SK-N-SH treated with all-trans-retinoic acid at 6 μM for 48 hours (cell line): ENCODE measurements around the gene GDF11.

ENCODE experiments used
- ATAC-seq: fragments of 200-7000 bp; cut with Tn5 transposase; 3 replicates; pipeline ENCODE4 v1.9.1; 2020; ENCODE audit warnings: mild to moderate bottlenecking, moderate library complexity
- ARNTL ChIP-seq: fragments of 450-650 bp; formaldehyde crosslinking; IDR thresholded peaks from 2 replicates; pipeline ENCODE4 v1.5.0; 2020; ENCODE audit warnings: low read depth, mild to moderate bottlenecking, moderate library complexity, borderline replicate concordance
- BACH2 ChIP-seq: fragments of 250-450 bp; sonication (Bioruptor Pico); IDR thresholded peaks from 2 replicates; pipeline ENCODE4 v1.9.0; 2021; ENCODE audit warnings: mild to moderate bottlenecking, borderline replicate concordance
- CSDC2 ChIP-seq: fragments of 250-450 bp; sonication (Bioruptor Pico); IDR thresholded peaks from 2 replicates; pipeline ENCODE4 v1.5.0; 2020; ENCODE audit warnings: mild to moderate bottlenecking, moderate library complexity
- GLIS3 ChIP-seq: fragments of 250-450 bp; sonication (Bioruptor Pico); IDR thresholded peaks from 2 replicates; pipeline ENCODE4 v1.5.0; 2020; ENCODE audit warnings: mild to moderate bottlenecking, moderate library complexity
- ISL1 ChIP-seq: fragments of 250-450 bp; sonication (Bioruptor Pico); IDR thresholded peaks from 2 replicates; pipeline ENCODE4 v2.1.2; 2022; ENCODE audit warnings: mild to moderate bottlenecking, moderate library complexity
- OSR1 ChIP-seq: fragments of 250-450 bp; sonication (Bioruptor Pico); IDR thresholded peaks from 2 replicates; pipeline ENCODE4 v1.8.0; 2022; ENCODE audit warnings: moderate library complexity, mild to moderate bottlenecking, inconsistent platforms
- PPARA ChIP-seq: fragments of 250-450 bp; sonication (Bioruptor Pico); IDR thresholded peaks from 2 replicates; pipeline ENCODE4 v1.5.0; 2020; ENCODE audit warnings: mild to moderate bottlenecking, borderline replicate concordance
- RARB ChIP-seq: fragments of 250-450 bp; sonication (Bioruptor Pico); IDR thresholded peaks from 2 replicates; pipeline ENCODE4 v1.8.0; 2021; ENCODE audit warnings: mild to moderate bottlenecking, moderate library complexity
- SNAI2 ChIP-seq: fragments of 250-450 bp; sonication (Bioruptor Pico); IDR thresholded peaks from 2 replicates; pipeline ENCODE4 v1.5.0; 2020; ENCODE audit warnings: mild to moderate bottlenecking, moderate library complexity
- TCF4 ChIP-seq: fragments of 250-450 bp; sonication (Bioruptor Pico); IDR thresholded peaks from 2 replicates; pipeline ENCODE4 v1.8.0; 2021; ENCODE audit warnings: mild to moderate bottlenecking, moderate library complexity, borderline replicate concordance
- TOX ChIP-seq: fragments of 250-450 bp; sonication (Bioruptor Pico); IDR thresholded peaks from 2 replicates; pipeline ENCODE4 v1.8.0; 2021; ENCODE audit warnings: mild to moderate bottlenecking, moderate library complexity, borderline replicate concordance
- ZC3H10 ChIP-seq: fragments of 250-450 bp; sonication (Bioruptor Pico); IDR thresholded peaks from 2 replicates; pipeline ENCODE4 v1.5.1; 2021; ENCODE audit warnings: mild to moderate bottlenecking, moderate library complexity
- ZFP3 ChIP-seq: fragments of 250-450 bp; sonication (Bioruptor Pico); IDR thresholded peaks from 2 replicates; pipeline ENCODE4 v1.5.0; 2020; ENCODE audit warnings: mild to moderate bottlenecking, moderate library complexity
- ZFP30 ChIP-seq: fragments of 450-650 bp; formaldehyde crosslinking; IDR thresholded peaks from 2 replicates; pipeline ENCODE4 v1.5.0; 2022; ENCODE audit warnings: mild to moderate bottlenecking, moderate library complexity
- ZNF565 ChIP-seq: fragments of 450-650 bp; formaldehyde crosslinking; conservative IDR thresholded peaks from 2 replicates; pipeline ENCODE4 v1.5.0; 2020; ENCODE audit warnings: low read depth, mild to moderate bottlenecking, moderate library complexity
- ZNF70 ChIP-seq: fragments of 450-650 bp; formaldehyde crosslinking; IDR thresholded peaks from 2 replicates; pipeline ENCODE4 v1.5.0; 2020; ENCODE audit warnings: mild to moderate bottlenecking, moderate library complexity
- TF ChIP-seq, protein P1 (sequence below): fragments of 250-450 bp; sonication (Bioruptor Pico); IDR thresholded peaks from 2 replicates; pipeline ENCODE4 v1.5.1; 2020; ENCODE audit warnings: low read depth, mild to moderate bottlenecking, moderate library complexity
- TF ChIP-seq, protein P2 (sequence below): fragments of 250-450 bp; sonication (Bioruptor Pico); IDR thresholded peaks from 2 replicates; pipeline ENCODE4 v1.5.0; 2020; ENCODE audit warnings: mild to moderate bottlenecking, moderate library complexity
- TF ChIP-seq, protein P3 (sequence below): fragments of 250-450 bp; sonication (Bioruptor Pico); IDR thresholded peaks from 2 replicates; pipeline ENCODE4 v1.5.1; 2021; ENCODE audit warnings: mild to moderate bottlenecking, moderate library complexity
- TF ChIP-seq, protein P4 (sequence below): fragments of 250-450 bp; sonication (Bioruptor Pico); IDR thresholded peaks from 2 replicates; pipeline ENCODE4 v1.8.0; 2021; ENCODE audit warnings: low read depth, mild to moderate bottlenecking, moderate library complexity, borderline replicate concordance
- TF ChIP-seq, protein P5 (sequence below): fragments of 250-450 bp; sonication (Bioruptor Pico); IDR thresholded peaks from 2 replicates; pipeline ENCODE4 v1.8.0; 2020; ENCODE audit warnings: mild to moderate bottlenecking, moderate library complexity, borderline replicate concordance

Gene GDF11

DNA sequence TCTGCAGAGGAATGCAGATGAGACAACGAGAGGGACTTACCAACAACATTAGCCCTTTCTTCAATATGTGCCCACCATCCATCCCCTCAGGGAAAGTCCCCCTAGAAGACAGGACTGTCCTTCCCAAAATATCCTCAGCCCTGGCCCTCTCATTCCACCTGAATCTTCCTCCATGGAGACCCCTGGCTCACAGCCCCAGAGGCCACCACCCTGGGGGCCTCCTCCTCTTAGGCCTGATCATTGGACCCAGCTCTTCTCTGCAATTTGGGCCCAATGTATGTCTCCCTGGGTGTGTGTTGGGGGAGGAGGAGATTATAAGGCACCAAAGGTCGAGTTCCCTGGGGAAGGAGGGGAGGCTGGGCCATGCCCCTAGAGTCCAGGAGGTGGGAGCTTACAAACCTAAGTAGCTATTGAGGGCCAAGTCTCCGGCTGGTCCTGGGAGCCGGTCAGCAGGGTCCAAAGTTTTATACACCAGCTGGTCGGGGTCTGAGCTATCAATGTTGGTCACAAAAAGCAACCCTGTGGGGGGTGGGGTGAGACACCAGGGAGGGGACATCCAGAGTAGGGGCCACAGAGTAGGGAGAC, 43.4 kb upstream of the GDF11 start:
- no peak for ATAC-seq
- TF ChIP-seq SNAI2 (CRISPR knock-in tag) (no peak), PPARA (CRISPR knock-in tag) (no peak), TCF4 (CRISPR knock-in tag) (no peak), ZNF565 (no peak), ZNF70 (CRISPR knock-in tag) (no peak), CSDC2 (CRISPR knock-in tag) (no peak), ZC3H10 (CRISPR knock-in tag) (no peak), OSR1 (no peak), BACH2 (CRISPR knock-in tag) (no peak), ISL1 (no peak), ZFP3 (CRISPR knock-in tag) (no peak), TOX (no peak), ARNTL (CRISPR knock-in tag) (no peak), RARB (CRISPR knock-in tag) (no peak)
- TF ChIP-seq, protein P1, sequence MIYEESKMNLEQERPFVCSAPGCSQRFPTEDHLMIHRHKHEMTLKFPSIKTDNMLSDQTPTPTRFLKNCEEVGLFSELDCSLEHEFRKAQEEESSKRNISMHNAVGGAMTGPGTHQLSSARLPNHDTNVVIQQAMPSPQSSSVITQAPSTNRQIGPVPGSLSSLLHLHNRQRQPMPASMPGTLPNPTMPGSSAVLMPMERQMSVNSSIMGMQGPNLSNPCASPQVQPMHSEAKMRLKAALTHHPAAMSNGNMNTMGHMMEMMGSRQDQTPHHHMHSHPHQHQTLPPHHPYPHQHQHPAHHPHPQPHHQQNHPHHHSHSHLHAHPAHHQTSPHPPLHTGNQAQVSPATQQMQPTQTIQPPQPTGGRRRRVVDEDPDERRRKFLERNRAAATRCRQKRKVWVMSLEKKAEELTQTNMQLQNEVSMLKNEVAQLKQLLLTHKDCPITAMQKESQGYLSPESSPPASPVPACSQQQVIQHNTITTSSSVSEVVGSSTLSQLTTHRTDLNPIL (CRISPR knock-in tag) = no peak
- TF ChIP-seq, protein P2, sequence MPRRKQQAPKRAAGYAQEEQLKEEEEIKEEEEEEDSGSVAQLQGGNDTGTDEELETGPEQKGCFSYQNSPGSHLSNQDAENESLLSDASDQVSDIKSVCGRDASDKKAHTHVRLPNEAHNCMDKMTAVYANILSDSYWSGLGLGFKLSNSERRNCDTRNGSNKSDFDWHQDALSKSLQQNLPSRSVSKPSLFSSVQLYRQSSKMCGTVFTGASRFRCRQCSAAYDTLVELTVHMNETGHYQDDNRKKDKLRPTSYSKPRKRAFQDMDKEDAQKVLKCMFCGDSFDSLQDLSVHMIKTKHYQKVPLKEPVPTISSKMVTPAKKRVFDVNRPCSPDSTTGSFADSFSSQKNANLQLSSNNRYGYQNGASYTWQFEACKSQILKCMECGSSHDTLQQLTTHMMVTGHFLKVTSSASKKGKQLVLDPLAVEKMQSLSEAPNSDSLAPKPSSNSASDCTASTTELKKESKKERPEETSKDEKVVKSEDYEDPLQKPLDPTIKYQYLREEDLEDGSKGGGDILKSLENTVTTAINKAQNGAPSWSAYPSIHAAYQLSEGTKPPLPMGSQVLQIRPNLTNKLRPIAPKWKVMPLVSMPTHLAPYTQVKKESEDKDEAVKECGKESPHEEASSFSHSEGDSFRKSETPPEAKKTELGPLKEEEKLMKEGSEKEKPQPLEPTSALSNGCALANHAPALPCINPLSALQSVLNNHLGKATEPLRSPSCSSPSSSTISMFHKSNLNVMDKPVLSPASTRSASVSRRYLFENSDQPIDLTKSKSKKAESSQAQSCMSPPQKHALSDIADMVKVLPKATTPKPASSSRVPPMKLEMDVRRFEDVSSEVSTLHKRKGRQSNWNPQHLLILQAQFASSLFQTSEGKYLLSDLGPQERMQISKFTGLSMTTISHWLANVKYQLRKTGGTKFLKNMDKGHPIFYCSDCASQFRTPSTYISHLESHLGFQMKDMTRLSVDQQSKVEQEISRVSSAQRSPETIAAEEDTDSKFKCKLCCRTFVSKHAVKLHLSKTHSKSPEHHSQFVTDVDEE (CRISPR knock-in tag) = no peak
- TF ChIP-seq, protein P3, sequence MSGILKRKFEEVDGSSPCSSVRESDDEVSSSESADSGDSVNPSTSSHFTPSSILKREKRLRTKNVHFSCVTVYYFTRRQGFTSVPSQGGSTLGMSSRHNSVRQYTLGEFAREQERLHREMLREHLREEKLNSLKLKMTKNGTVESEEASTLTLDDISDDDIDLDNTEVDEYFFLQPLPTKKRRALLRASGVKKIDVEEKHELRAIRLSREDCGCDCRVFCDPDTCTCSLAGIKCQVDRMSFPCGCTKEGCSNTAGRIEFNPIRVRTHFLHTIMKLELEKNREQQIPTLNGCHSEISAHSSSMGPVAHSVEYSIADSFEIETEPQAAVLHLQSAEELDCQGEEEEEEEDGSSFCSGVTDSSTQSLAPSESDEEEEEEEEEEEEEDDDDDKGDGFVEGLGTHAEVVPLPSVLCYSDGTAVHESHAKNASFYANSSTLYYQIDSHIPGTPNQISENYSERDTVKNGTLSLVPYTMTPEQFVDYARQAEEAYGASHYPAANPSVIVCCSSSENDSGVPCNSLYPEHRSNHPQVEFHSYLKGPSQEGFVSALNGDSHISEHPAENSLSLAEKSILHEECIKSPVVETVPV = no peak
- TF ChIP-seq, protein P4, sequence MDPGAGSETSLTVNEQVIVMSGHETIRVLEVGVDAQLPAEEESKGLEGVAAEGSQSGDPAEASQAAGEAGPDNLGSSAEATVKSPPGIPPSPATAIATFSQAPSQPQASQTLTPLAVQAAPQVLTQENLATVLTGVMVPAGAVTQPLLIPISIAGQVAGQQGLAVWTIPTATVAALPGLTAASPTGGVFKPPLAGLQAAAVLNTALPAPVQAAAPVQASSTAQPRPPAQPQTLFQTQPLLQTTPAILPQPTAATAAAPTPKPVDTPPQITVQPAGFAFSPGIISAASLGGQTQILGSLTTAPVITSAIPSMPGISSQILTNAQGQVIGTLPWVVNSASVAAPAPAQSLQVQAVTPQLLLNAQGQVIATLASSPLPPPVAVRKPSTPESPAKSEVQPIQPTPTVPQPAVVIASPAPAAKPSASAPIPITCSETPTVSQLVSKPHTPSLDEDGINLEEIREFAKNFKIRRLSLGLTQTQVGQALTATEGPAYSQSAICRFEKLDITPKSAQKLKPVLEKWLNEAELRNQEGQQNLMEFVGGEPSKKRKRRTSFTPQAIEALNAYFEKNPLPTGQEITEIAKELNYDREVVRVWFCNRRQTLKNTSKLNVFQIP (CRISPR knock-in tag) = no peak
- TF ChIP-seq, protein P5, sequence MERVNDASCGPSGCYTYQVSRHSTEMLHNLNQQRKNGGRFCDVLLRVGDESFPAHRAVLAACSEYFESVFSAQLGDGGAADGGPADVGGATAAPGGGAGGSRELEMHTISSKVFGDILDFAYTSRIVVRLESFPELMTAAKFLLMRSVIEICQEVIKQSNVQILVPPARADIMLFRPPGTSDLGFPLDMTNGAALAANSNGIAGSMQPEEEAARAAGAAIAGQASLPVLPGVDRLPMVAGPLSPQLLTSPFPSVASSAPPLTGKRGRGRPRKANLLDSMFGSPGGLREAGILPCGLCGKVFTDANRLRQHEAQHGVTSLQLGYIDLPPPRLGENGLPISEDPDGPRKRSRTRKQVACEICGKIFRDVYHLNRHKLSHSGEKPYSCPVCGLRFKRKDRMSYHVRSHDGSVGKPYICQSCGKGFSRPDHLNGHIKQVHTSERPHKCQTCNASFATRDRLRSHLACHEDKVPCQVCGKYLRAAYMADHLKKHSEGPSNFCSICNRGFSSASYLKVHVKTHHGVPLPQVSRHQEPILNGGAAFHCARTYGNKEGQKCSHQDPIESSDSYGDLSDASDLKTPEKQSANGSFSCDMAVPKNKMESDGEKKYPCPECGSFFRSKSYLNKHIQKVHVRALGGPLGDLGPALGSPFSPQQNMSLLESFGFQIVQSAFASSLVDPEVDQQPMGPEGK (CRISPR knock-in tag) = no peak

DNA sequence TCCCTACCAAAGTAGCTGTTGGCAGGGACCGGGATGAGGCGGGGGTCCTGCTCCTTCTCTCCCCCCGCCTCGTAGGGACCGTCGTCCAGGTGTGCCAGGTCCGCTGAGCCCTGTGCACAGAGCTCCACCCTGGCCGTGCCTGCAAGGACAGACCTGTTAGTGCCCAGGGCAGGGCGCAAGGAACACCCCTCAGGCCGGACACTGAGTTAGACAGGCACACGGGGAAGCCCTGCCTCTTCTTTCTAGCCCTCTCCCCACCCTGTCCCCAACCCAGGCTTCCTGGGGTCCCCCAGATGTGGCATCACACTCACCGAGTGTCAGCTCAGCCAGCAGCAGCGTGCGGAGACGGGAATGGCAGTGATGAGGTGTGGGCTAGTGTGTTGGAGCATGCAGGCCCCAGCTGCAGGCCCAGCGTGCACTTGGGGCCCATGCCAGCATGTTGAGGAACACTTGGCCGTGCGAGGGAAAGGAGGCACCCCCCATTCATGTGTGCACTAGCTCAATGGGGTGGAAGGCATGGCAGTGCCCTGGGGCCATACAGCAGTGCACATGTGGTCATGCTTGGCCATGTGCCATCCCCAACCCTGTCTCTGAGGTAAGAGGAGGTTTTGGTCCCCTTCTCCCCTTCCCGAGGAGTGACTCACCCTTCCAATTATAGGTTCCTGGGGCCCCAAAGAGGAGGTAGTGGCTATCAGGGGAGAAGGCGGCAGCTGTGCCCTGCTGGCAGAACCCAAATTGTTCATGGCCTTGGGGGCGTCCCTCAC, 42.5 kb upstream of the GDF11 start:
- TF ChIP-seq SNAI2 (CRISPR knock-in tag) = no peak
- TF ChIP-seq, protein P2 (CRISPR knock-in tag) = no peak
- TF ChIP-seq ZNF565 = no peak
- TF ChIP-seq CSDC2 (CRISPR knock-in tag) = no peak
- no peak for TF ChIP-seq OSR1
- no peak for TF ChIP-seq ZFP30 (CRISPR knock-in tag)
- no peak for TF ChIP-seq TOX
- no peak for TF ChIP-seq ARNTL (CRISPR knock-in tag)
- TF ChIP-seq GLIS3 = no peak
- TF ChIP-seq, protein P4 (CRISPR knock-in tag) = no peak
- ATAC-seq = peak; percentile 9; the same call in 1 of the 3 replicates
